Epithelial cell of esophagus (primary cell): ENCODE measurements around the gene KIF26B.

ENCODE experiments used
- DNase-seq: peaks from one replicate; pipeline ENCODE4 v3.0.0; 2010; ENCODE audit warnings: low read depth
- H3K4me3 ChIP-seq: 2 replicates; pipeline ENCODE4 v1.5.1; 2011; ENCODE audit warnings: mild to moderate bottlenecking, low read length, control low read depth
- TF ChIP-seq, protein P1 (sequence below): IDR thresholded peaks from 2 replicates; pipeline ENCODE4 v1.5.1; 2011; ENCODE audit warnings: low read depth, mild to moderate bottlenecking, low read length, control low read depth, inconsistent platforms; ENCODE audit not compliant: insufficient read depth; ENCODE audit errors: missing control alignments

The KIF26B gene

DNA sequence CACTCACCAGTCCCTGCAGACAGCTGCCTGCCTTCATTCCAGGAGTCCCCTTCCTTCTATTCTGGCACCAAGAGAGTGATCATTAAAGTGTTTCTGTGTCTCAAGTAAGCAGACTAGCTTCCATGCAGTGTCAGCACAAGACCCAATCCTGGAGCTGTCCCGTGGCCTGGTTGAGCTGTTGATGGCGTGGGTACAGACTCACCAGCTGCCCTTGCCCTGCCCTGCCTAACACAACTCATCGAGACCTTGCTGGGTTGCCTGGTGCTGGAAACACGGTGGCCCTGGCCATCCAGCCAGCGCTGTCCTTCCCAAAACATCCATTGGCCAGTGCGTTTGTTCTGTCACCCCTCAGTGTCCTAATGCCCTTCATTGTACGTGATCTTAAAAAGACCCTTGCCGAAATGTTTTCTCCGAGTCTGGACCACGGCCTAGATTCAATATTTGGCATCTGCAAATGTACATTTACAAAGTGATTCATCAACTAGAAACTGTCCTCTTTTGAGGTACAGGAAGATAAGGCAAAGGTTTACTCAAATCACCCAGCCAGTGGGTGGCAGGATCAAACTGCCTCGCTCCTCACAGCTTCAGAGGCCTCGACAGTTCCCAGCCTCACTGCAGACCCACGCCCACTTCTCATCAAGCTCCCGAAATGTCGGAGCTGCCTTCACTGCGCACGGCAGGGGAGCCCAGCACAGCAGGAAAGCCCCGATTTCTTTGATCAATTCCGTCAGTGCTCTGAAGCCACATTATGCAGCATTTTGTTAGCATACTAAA is 494.2 kb downstream of the KIF26B start:
- TF ChIP-seq, protein P1, sequence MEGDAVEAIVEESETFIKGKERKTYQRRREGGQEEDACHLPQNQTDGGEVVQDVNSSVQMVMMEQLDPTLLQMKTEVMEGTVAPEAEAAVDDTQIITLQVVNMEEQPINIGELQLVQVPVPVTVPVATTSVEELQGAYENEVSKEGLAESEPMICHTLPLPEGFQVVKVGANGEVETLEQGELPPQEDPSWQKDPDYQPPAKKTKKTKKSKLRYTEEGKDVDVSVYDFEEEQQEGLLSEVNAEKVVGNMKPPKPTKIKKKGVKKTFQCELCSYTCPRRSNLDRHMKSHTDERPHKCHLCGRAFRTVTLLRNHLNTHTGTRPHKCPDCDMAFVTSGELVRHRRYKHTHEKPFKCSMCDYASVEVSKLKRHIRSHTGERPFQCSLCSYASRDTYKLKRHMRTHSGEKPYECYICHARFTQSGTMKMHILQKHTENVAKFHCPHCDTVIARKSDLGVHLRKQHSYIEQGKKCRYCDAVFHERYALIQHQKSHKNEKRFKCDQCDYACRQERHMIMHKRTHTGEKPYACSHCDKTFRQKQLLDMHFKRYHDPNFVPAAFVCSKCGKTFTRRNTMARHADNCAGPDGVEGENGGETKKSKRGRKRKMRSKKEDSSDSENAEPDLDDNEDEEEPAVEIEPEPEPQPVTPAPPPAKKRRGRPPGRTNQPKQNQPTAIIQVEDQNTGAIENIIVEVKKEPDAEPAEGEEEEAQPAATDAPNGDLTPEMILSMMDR = no peak
- no peak overlapping the region for H3K4me3 ChIP-seq
- no peak for DNase-seq

DNA sequence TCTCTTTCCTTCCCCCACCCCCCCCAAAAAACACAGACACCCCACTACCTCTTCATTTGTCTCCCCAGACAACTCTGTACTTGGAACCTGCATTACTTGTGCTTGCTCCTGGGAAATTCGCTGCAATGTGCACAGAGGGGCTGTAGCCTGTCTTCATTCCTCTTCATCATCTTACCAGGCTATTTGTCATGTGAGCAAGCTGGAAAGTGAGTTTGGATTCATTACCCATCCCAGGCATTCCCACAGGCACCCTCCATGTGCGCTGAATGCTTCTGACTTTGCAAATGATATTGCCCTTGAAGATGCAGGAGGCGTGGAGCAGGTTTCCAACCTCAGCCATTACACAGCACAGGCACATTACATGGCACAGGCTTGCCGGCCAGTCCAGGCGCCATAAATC is 494.9 kb downstream of the KIF26B start:
- TF ChIP-seq, protein P1 = no peak
- H3K4me3 ChIP-seq = no peak overlapping the region
- DNase-seq = no peak

DNA sequence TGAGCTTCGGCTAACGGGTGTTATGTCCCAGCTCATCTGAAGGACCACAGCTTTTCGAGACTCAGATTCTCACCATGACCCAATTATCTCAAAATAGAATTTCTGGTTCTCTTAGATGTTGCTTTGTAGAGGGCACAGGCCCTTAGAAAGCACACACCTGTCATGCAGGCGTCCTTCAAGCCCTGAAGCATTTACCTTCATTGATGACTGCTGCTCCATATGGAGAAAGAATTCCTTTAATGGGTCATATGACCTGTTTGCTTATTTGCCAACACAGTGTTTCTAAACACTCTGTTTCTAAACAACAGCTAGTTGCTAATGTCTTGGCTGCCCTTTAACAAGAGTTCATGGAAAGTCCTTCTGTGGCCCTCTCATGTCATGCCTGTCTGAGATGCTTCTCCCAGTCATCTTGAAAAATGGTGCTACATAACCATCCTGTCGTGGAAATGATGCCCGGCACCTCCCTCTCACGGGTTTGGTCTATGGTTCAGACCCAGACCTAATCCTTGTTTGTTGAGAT is 495.7 kb downstream of the KIF26B start:
- no peak overlapping the region for H3K4me3 ChIP-seq
- DNase-seq = no peak
- TF ChIP-seq, protein P1 = no peak

DNA sequence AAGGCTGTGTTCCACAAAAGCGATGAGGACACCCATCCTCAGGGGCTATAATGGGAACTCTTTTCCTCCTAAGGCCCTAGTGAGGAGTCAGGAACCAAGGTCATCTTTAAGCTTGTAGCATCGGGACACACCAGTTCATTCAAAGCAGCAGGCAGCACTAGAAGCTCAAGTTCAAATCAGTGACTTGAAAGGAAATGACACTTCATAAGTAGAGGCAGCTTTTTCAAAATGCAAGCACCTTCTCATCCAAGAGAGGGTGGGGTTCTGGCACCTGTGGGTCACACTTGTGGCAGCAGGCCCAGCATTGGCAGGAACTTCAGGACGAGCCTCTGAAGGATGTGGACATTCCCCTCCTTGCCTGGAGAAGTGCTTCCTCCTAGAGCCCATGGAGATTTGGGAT is 496.3 kb downstream of the KIF26B start:
- no peak for DNase-seq
- no peak overlapping the region for H3K4me3 ChIP-seq
- TF ChIP-seq, protein P1 = no peak

DNA sequence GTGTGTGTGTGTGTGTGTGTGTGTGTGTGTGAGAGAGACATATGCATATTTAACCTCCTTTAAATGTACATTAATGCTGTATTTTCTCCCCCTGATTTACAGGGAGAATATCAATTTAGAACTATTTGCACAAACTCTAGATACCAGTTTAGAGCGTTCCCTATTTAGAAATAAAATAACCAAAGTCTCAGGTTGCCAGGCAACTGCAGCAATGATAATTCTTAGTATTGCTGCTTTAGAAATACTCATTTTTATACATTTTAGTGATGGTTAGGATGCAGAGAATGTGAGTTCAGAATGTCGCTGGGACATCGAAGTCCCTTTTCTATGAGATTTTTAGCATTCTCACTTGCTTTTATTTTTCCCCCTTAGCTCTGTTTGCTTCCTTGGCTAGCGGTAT is 497.3 kb downstream of the KIF26B start:
- TF ChIP-seq, protein P1 = no peak
- H3K4me3 ChIP-seq = no peak overlapping the region
- no peak for DNase-seq

DNA sequence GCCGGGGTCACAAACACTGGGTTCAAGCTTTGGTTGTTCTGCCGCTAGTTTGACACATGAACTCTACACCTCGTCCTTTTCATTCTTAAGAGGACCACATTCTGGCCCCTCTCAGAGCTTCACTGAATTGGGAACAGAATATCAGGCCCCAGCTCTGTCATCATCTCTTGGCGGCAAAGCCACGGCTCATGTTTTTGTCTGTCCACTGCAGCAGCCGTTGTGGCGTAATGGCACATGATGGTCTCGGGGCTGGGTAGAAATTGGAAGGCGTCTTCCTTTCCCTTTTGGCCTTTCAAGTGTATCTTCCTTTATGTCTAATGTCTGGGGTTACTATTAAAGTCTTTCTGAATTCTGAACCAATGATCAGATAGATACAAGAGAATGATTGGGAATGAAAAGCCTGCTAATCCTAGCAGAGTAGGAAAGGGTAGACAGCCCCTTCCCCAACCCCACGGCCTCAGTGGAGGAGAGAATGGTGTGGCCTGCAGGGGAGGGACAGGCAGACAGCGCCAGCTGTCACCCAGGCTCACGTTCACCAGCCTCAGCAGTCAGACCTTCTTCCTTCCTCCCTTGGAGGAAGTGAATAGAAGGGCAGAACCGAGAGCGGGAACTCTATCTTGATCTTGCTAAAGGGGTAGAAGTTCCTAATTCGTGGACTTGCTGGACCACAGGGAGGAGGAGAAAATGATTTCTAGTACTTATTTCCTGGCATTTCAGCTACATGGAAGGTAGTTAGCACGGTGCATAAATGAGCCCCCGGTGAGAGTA is 498.1 kb downstream of the KIF26B start:
- DNase-seq = no peak
- no peak overlapping the region for H3K4me3 ChIP-seq
- TF ChIP-seq, protein P1 = no peak
